Stimulated activated CD8-positive, alpha-beta memory T cell treated with anti-CD3 and anti-CD28 coated beads, Interleukin-15, amount 100 ng/mL, for 48 hours (primary cell): ENCODE measurements around the gene BTD.
"Not testable (repeated sequence)": the region's sequence is repeated elsewhere in the genome, so short reads cannot be mapped to it uniquely, and the experiment has no call there.

Experiments
- DNase-seq, 2 donors: peaks; one replicate each; pipeline ENCODE4 v3.0.0-alpha.2; 2020; ENCODE audit warnings: low read depth in 2 of 2

Gene BTD

DNA sequence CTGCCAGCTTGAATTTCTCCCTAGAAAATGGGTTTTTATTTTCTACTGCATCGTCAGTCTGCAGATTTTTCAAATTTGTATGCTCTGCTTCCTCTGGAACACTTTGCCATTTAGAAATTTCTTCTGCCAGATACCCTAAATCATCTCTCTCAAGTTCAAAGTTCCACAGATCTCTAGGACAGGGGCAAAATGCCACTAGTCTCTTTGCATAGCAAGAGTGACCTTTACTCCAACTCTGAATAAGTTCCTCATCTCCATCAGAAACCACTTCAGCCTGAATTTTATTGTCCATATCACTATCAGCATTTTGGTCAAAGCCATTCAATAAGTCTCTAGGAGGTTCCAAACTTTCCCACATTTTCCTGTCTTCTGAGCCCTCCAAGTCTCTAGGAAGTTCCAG is 3.0 kb downstream of the BTD start:
- not testable (repeated sequence) for DNase-seq

DNA sequence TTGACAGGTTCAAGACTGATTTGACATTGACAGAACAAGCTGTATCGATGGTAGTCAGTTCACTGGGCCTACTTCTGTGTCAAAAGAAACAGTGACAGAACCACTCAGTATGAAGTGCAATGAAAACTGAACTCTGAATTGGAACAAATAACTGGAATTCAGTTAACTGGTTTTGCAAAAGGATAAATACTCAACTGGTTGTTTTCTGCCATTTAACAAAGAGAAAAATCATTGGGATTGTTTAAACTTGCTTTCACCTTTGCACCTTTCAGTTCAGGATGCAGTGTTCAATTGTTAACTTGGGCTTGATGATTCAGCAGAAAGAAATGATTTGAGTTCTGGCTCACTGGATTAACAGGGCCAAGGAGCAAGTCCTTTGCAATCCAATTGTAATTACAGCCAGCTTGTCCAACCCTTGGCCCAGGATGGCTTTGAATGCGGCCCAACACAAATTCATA is 4.9 kb downstream of the BTD start:
- no peak for DNase-seq

- DNase-seq, result no peak
Measured at GRCh38 chr3:15610082-15610759, 8.7 kb downstream of the BTD start.

GRCh38 chr3:15611018-15611417 is 9.5 kb downstream of the BTD start:
- no peak for DNase-seq

DNA sequence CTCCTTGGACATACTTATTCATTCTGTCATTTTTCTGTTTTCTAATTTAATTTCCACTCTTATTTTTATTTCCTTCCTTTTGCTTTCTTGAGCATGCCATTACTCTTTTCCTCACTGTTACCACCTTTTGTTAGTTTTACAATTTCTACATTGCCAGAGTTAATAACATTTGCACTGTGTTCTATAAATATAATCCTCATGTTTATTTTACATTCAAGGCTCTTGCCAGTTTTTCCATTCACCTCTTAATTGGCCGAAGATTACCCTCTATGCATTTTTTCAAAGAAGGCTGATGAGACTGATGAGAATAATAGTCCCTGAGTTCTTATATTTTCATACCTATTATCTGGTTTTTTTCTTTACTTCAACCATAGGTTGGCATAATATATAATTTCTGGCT is 10.5 kb downstream of the BTD start:
- DNase-seq, result no peak

- DNase-seq, result no peak
Measured at GRCh38 chr3:15614958-15615357, 13.4 kb downstream of the BTD start.

DNA sequence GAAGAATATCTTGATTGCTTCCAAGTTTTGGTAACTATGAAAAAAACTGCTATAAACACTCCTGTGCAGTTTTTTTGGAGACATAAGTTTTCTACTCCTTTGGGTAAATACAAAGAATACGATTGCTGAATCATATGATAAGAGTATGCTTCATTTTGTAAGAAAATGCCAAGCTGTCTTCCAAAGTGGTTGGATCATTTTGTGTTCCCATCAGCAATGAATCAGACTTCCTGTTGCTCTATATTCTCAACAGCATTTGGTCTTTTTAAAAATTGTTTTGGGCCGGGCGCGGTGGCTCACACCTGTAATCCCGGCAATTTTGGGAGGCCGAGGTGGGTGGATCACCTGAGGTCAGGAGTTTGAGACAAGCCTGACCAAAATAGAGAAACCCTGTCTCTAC is 14.5 kb downstream of the BTD start:
- DNase-seq, result no peak

GRCh38 chr3:15619659-15620464 is 18.3 kb downstream of the BTD start:
- DNase-seq, result not testable (repeated sequence)

DNA sequence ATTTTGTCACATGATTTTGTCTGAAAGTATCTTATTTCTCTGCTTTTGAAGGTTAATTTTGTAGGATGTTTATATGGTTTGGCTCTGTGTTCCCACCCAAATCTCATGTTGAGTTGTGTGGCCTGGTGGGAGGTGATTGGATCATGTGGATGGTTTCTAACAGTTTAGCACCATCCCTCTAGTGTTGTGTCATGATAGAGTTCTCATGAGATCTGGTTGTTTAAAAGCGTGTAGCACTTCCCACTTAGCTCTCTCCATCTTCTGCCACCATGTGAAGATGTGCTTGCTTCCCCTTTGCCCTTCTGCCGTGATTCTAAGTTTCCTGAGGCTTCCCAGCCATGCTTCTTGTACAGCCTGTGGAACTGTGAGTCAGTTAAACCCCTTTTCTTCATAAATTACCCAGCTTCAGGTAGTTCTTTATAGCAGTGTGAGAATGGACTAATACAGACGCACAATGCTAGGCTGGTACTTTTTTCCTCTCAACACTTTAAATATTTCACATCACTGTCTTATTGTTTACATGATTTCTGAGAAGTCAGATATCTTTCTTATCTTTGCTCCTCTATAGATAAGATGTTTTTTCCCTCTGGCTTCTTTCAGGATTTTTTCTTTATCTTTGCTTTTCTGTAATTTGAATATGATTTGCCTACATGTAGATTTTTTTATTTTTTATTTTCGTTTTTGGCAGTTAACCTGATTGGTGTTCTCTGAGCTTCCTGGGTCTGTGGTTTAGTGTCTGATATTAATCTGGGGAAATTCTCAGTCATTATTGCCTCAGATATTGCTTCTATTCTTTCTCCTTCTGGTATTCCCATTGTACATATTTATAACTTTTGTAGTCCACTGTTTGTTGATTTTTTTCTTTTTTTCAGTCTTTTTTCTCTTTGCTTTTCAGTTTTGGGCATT is 22.2 kb downstream of the BTD start:
- DNase-seq, result no peak

- no peak for DNase-seq
Measured at GRCh38 chr3:15628967-15629366, 27.4 kb downstream of the BTD start.

DNA sequence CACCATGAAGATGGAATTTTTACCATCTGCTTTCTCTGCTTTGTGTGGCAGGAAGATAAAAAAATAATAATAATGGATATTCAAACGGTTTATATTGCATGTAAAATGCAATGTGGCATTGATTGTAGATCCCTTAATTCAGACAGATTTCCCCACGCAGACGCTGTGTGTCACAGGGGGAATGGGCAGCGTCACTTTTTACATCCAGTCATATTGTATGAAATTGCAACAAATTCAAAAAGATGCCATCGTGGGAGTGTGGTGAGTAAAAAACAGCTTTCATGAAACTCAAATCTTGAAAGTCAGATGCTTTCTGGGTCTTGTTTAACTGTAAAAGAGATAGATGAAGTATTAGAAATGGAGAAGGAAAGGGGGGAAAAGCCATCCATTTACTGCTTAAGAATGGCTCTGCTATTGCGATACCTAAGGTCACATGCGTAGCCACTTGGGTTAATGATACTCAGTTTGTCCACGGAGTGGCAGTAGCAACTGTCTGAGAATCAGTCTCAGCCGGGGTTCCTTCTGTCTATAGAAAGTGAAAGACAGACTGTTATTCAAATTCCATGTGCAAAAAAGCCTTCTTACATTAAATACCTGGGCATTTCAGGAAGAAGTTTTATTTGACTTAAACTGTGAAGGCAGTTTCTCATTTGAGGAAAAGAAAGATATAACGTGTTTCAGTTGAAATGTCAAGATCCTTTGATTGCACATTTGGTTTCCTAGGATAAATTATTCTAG is 28.5 kb downstream of the BTD start:
- DNase-seq, result no peak

DNA sequence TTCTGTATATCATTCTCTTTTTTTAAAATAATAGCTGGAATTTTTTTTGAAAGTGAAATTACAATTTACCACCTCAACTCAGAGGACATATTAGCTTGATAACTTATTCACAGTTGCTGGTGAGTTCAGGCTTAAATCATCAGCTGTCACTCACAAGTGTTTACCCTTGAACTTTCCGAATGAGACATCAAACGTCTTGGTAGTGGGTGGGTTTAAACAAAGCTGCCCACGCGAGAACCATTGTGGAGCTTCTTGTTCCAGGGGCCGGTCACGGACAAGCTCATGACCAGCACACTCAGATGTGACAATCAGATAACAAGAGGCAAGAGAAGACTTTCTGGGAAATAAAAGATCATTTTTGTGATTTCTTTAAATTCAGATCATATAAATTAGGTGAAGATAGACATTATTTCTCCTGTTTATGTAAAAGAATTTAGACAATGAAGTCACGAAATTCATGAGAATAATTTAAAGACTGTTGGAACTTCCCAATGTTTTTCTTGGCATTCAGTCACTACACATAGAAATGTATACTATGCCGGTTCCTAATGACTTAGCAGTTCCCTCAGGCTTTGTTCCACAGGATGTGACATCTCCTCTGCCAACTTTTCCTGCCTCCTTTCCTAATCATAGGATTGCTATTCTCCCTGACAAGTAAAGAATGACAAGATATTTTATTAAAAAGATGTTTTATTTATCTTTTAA is 29.3 kb downstream of the BTD start:
- no peak for DNase-seq

DNA sequence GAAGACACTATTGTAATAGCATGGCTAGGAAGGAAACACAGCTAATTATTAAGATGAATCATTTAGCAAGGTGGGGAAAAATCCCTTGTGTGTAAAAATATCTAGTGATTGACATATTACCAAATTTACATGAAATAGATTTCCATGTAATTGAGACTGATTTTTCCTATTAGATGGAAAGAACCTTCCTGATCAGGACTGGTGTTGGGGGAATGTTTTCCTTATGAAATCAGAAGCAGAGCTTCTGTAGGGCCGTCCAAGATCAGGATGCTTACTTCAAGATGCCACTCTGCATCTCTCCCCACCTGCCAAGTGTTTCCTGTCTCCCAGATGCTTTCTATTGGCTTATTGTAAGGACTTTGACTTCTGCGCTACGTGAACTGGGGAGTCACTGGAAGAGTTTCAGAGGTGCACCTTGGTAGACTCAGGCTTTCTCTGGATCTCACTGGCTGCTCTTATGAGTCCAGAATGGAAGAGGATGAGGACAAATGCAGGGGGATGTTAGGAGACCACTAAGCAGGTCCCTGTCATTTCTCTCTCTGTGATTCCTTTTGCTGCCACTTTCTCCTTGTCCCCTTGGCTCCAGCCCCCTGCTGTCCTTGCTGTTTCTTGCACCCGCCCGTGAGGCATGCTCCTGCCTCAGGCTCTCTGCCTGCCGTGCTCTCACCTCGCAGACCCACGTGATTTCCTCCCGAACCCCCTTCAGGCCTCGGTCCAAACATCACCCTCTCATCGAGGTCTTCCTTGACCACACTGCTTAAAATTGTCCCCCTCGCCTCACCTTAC is 30.1 kb downstream of the BTD start:
- no peak for DNase-seq

- DNase-seq, result no peak
Measured at GRCh38 chr3:15632212-15632580, 30.7 kb downstream of the BTD start.

DNA sequence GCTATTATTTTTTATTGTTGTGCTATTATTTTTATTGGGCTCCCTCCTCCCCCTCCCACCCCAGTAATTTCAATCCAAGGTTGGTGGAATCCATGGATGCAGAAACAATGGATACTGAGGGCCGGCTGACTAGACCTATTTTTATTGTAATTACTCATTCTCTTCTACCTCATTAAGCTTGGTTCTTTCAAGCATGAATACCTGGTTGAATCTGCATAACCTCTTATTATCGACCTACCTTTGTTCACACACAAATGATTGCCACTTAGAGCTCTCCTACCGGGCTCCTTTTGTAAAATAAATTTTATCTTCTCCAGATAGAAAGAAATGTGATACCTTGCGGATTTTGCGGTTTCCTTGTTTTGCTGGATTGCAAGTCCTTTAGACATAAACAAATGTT is 31.6 kb downstream of the BTD start:
- no peak for DNase-seq

- DNase-seq, result no peak
Measured at GRCh38 chr3:15633766-15634598, 32.4 kb downstream of the BTD start.

GRCh38 chr3:15634671-15635070 is 33.1 kb downstream of the BTD start:
- no peak for DNase-seq

GRCh38 chr3:15635121-15635661 is 33.6 kb downstream of the BTD start:
- DNase-seq, result no peak
